ENCODE results near the gene RAB42. TPM values are rescaled to one million over a fixed set of nuclear protein-coding genes. Genes with fewer than 3 reads are reported as not detected.

Gene RAB42
- total RNA-seq, 1 donor from 2014 or later, result 5.1 TPM

- TF ChIP-seq CTCF (IDR thresholded peaks at IDR 0.05; ENCODE audit: unreplicated experiment), result no peak
- Mint-ChIP-seq H3K9me3 (no peaks in the 10 kb centered on the region), H3K27me3 (ENCODE audit: low read depth) (no peaks in the 10 kb centered on the region), H3K27ac (peak overlapping the region; percentile 98), H3K36me3 (no peaks in the 10 kb centered on the region), H3K4me1 (peaks cover 25% of the 10 kb centered on the region), H3K4me3 (peak overlapping the region; percentile 99)
- no peak for DNase-seq (ENCODE audit: low spot score in 2 of 2, unreplicated experiment in 2 of 2)
Measured at GRCh38 chr1:28642056-28642846, 50.2 kb downstream of the RAB42 start.

GRCh38 chr1:28642847-28643635, 51.0 kb downstream of the RAB42 start, which contains the start of gene TAF12:
TSS of gene TAF12 (minus strand) at chr1:28643067. CDS start at chr1:28622081, 20,986 bp downstream.
- Mint-ChIP-seq H3K4me1 (peaks cover 28% of the 10 kb centered on the region), H3K9me3 (no peaks in the 10 kb centered on the region), H3K27me3 (ENCODE audit: low read depth) (no peaks in the 10 kb centered on the region), H3K36me3 (no peaks in the 10 kb centered on the region), H3K4me3 (peak within 1 kb of the TSS; percentile 99), H3K27ac (peak within 1 kb of the TSS; percentile 98)
- TF ChIP-seq CTCF (IDR thresholded peaks at IDR 0.05; ENCODE audit: unreplicated experiment), result no peak
- peak; percentile 87 to 88 for DNase-seq (ENCODE audit: low spot score in 2 of 2, unreplicated experiment in 2 of 2)

GRCh38 chr1:28644494-28644893, 52.4 kb downstream of the RAB42 start:
- no peak for TF ChIP-seq CTCF (IDR thresholded peaks at IDR 0.05; ENCODE audit: unreplicated experiment)
- H3K36me3 Mint-ChIP-seq, result no peaks in the 10 kb centered on the region
- no peaks in the 10 kb centered on the region for H3K9me3 Mint-ChIP-seq
- peaks cover 37% of the 10 kb centered on the region for H3K4me1 Mint-ChIP-seq
- peak overlapping the region; percentile 98 for H3K27ac Mint-ChIP-seq
- DNase-seq (ENCODE audit: low spot score in 2 of 2, unreplicated experiment in 2 of 2), result no peak
- no peaks in the 10 kb centered on the region for H3K27me3 Mint-ChIP-seq (ENCODE audit: low read depth)
- H3K4me3 Mint-ChIP-seq, result peak overlapping the region; percentile 99

Other genes with a start within 250 kb of the RAB42 start
- 67.4 to 69.8 TPM (median 67.5 TPM) in 3 replicates for gene PHACTR4, start 222.5 kb upstream of the RAB42 start, total RNA-seq
- 30.6 to 33.7 TPM (median 31.9 TPM) in 3 replicates for gene RCC1, start 86.2 kb upstream of the RAB42 start, total RNA-seq
- gene TRNAU1AP, start 39.2 kb upstream of the RAB42 start, total RNA-seq, result 23.3 to 25.5 TPM (median 25.0 TPM) in 3 replicates
- gene TAF12, start 50.8 kb downstream of the RAB42 start, total RNA-seq, result 16.7 to 18.4 TPM (median 17.7 TPM) in 3 replicates
- gene RNU11, start 56.3 kb downstream of the RAB42 start, total RNA-seq, result not detected in 3 replicates
- gene GMEB1, start 76.5 kb downstream of the RAB42 start, total RNA-seq, result 18.6 to 20.3 TPM (median 19.1 TPM) in 3 replicates
- 130 to 144 TPM (median 137 TPM) in 3 replicates for gene YTHDF2, start 144.7 kb downstream of the RAB42 start, total RNA-seq
- 0.27 to 0.66 TPM (median 0.34 TPM) in 3 replicates for gene OPRD1, start 219.9 kb downstream of the RAB42 start, total RNA-seq